T-helper 22 cell (primary cell): ENCODE data around the gene MAP1LC3B2.

Experiments
- DNase-seq: peaks from one replicate; pipeline ENCODE4 v3.0.0-alpha.2; 2020; ENCODE audit warnings: low read depth

MAP1LC3B2 gene

GRCh38 chr12:116538076-116538591 lies 21.0 kb upstream of the MAP1LC3B2 start:
- DNase-seq = no peak

GRCh38 chr12:116538682-116539305 lies 20.4 kb upstream of the MAP1LC3B2 start:
- no peak for DNase-seq

GRCh38 chr12:116539361-116539771 lies 19.8 kb upstream of the MAP1LC3B2 start:
- DNase-seq = no peak

- DNase-seq = no peak
Observed at GRCh38 chr12:116539905-116540482, 19.2 kb upstream of the MAP1LC3B2 start.

- no peak for DNase-seq
Observed at GRCh38 chr12:116540622-116541152, 18.5 kb upstream of the MAP1LC3B2 start.

- no peak for DNase-seq
Observed at GRCh38 chr12:116541547-116542344, 17.4 kb upstream of the MAP1LC3B2 start.

GRCh38 chr12:116542345-116542956 lies 16.7 kb upstream of the MAP1LC3B2 start:
- DNase-seq = no peak

- no peak for DNase-seq
Observed at GRCh38 chr12:116544656-116545055, 14.5 kb upstream of the MAP1LC3B2 start.

- DNase-seq = no peak
Observed at GRCh38 chr12:116545144-116545543, 14.0 kb upstream of the MAP1LC3B2 start.

GRCh38 chr12:116545936-116546335 lies 13.2 kb upstream of the MAP1LC3B2 start:
- no peak for DNase-seq

GRCh38 chr12:116547955-116548501 lies 11.2 kb upstream of the MAP1LC3B2 start:
- DNase-seq = no peak

GRCh38 chr12:116549993-116550392 lies 9.2 kb upstream of the MAP1LC3B2 start:
- DNase-seq = no peak

GRCh38 chr12:116551151-116551550 lies 8.0 kb upstream of the MAP1LC3B2 start:
- DNase-seq = no peak

- no peak for DNase-seq
Observed at GRCh38 chr12:116551619-116551951, 7.6 kb upstream of the MAP1LC3B2 start.

- no peak for DNase-seq
Observed at GRCh38 chr12:116551952-116552772, 7.0 kb upstream of the MAP1LC3B2 start.

- no peak for DNase-seq
Observed at GRCh38 chr12:116552773-116553373, 6.3 kb upstream of the MAP1LC3B2 start.

GRCh38 chr12:116556356-116556952 lies 2.7 kb upstream of the MAP1LC3B2 start:
- no peak for DNase-seq

GRCh38 chr12:116556964-116557698 lies 2.0 kb upstream of the MAP1LC3B2 start:
- DNase-seq = no peak

- no peak for DNase-seq
Observed at GRCh38 chr12:116558280-116559161, 660 bp upstream of the MAP1LC3B2 start.
